ENCODE data around the gene WDR5.

WDR5 gene

GRCh38 chr9:134146774-134147493 lies 11.1 kb downstream of the WDR5 start:
- no peak for TF ChIP-seq CTCF (IDR thresholded peaks at IDR 0.05)
- Mint-ChIP-seq H3K4me1 (peaks cover 26% of the 10 kb centered on the region), H3K36me3 (ENCODE audit: low read depth) (peaks cover 60% of the 10 kb centered on the region), H3K4me3 (no peak overlapping the region), H3K9me3 (no peaks in the 10 kb centered on the region), H3K27ac (no peak overlapping the region), H3K27me3 (ENCODE audit: low read depth, poor library complexity) (no peaks in the 10 kb centered on the region)
- DNase-seq = no peak

- no peak for DNase-seq
- H3K27me3 Mint-ChIP-seq (ENCODE audit: low read depth, poor library complexity) = no peaks in the 10 kb centered on the region
- peaks cover 47% of the 10 kb centered on the region for H3K36me3 Mint-ChIP-seq (ENCODE audit: low read depth)
- no peak overlapping the region for H3K27ac Mint-ChIP-seq
- no peak for TF ChIP-seq CTCF (IDR thresholded peaks at IDR 0.05)
- H3K4me3 Mint-ChIP-seq = no peak overlapping the region
- no peaks in the 10 kb centered on the region for H3K9me3 Mint-ChIP-seq
- H3K4me1 Mint-ChIP-seq = peaks cover 30% of the 10 kb centered on the region
Measured at GRCh38 chr9:134149380-134149779, 13.5 kb downstream of the WDR5 start.

GRCh38 chr9:134150557-134151214 lies 14.8 kb downstream of the WDR5 start:
- Mint-ChIP-seq H3K36me3 (ENCODE audit: low read depth) (peaks cover 54% of the 10 kb centered on the region), H3K4me3 (no peak overlapping the region), H3K9me3 (no peaks in the 10 kb centered on the region), H3K4me1 (peaks cover 30% of the 10 kb centered on the region), H3K27ac (peak overlapping the region; percentile 56), H3K27me3 (ENCODE audit: low read depth, poor library complexity) (no peaks in the 10 kb centered on the region)
- no peak for DNase-seq
- no peak for TF ChIP-seq CTCF (IDR thresholded peaks at IDR 0.05)

GRCh38 chr9:134152022-134152448 lies 16.2 kb downstream of the WDR5 start:
- Mint-ChIP-seq H3K4me1 (peaks cover 23% of the 10 kb centered on the region), H3K9me3 (no peaks in the 10 kb centered on the region), H3K27ac (peak overlapping the region; percentile 69), H3K27me3 (ENCODE audit: low read depth, poor library complexity) (no peaks in the 10 kb centered on the region), H3K4me3 (no peak overlapping the region), H3K36me3 (ENCODE audit: low read depth) (peaks cover 47% of the 10 kb centered on the region)
- no peak for TF ChIP-seq CTCF (IDR thresholded peaks at IDR 0.05)
- DNase-seq = peak; percentile 58

- Mint-ChIP-seq H3K36me3 (ENCODE audit: low read depth) (peaks cover 42% of the 10 kb centered on the region), H3K4me1 (peaks cover 20% of the 10 kb centered on the region), H3K27me3 (ENCODE audit: low read depth, poor library complexity) (no peaks in the 10 kb centered on the region), H3K27ac (no peak overlapping the region), H3K9me3 (no peaks in the 10 kb centered on the region), H3K4me3 (no peak overlapping the region)
- no peak for DNase-seq
- no peak for TF ChIP-seq CTCF (IDR thresholded peaks at IDR 0.05)
Measured at GRCh38 chr9:134152488-134152887, 16.6 kb downstream of the WDR5 start.

Data from nephron progenitor cell (in vitro differentiated cells).